Measurements from ENCODE around the gene FAM180A. TPM values are rescaled to one million over a fixed set of nuclear protein-coding genes. Genes with fewer than 3 reads are reported as not detected.

Gene FAM180A
- polyA plus RNA-seq, 1 of the 3 experiments (the other 2 are of a cell fraction) = 0.08 TPM

- H3K9me3 ChIP-seq = no peaks in the 10 kb centered on the region
- H3F3A ChIP-seq (replicated peaks; ENCODE audit: insufficient read depth) = peaks cover 29% of the 10 kb centered on the region
- no peak overlapping the region for H3K4me2 ChIP-seq
- H3K4me1 ChIP-seq (ENCODE audit: control insufficient read depth in 1 of 2, insufficient read depth in 2 of 2, low read depth in 1 of 2, low read length in 1 of 2) = peaks cover 23 to 24% of the 10 kb centered on the region in 2 experiments
- H3K9ac ChIP-seq = no peak overlapping the region
- H3K27ac ChIP-seq (ENCODE audit: low read depth in 2 of 2, low read length in 1 of 2) = no peak overlapping the region
- no peaks in the 10 kb centered on the region for H4K20me1 ChIP-seq (ENCODE audit: insufficient read depth)
- H2AFZ ChIP-seq (ENCODE audit: low read depth) = no peak overlapping the region
- H3K9me2 ChIP-seq = no peaks in the 10 kb centered on the region
- no peaks in the 10 kb centered on the region for H3K79me2 ChIP-seq (ENCODE audit: insufficient read depth)
- no peak overlapping the region for H3K4me3 ChIP-seq (ENCODE audit: low read depth in 2 of 2, low read length in 1 of 2)
- TF ChIP-seq ZBTB33 (IDR thresholded peaks at IDR 0.05; ENCODE audit: borderline replicate concordance, low read depth) = no peak
- no peak for TF ChIP-seq FOSL2 (IDR thresholded peaks at IDR 0.05; ENCODE audit: borderline replicate concordance, low read depth)
- no peak for TF ChIP-seq REST (IDR thresholded peaks at IDR 0.05; ENCODE audit: low read depth, low read length)
- no peak for TF ChIP-seq MEF2A (IDR thresholded peaks at IDR 0.05; ENCODE audit: borderline replicate concordance, low read depth)
- TF ChIP-seq SMC3 (IDR thresholded peaks at IDR 0.05; ENCODE audit: low read depth, low read length) = no peak
- no peak for TF ChIP-seq FOXM1 (IDR thresholded peaks at IDR 0.05; ENCODE audit: low read depth)
- no peak for TF ChIP-seq YY1 (IDR thresholded peaks at IDR 0.05; ENCODE audit: low read depth)
- TF ChIP-seq TAF1 (IDR thresholded peaks at IDR 0.05; ENCODE audit: borderline replicate concordance, low read depth, low read length) = no peak
- no peak for TF ChIP-seq RXRA (IDR thresholded peaks at IDR 0.05; ENCODE audit: borderline replicate concordance, low read depth)
- POLR2A ChIA-PET = no interaction called here
- no peaks in the 10 kb centered on the region for H3K36me3 ChIP-seq (replicated peaks in 1 of 2; ENCODE audit: control insufficient read depth in 1 of 2, insufficient read depth in 2 of 2, low read length in 1 of 2)
- peak; percentile 51 for DNase-seq
- CTCF ChIA-PET = interaction anchor here (0.9 to 11.2 kb wide), 4 partner anchors 10 to 45 kb away, joined by 3 to 153 read pairs (median 3); no protein-coding TSS in a partner anchor
- WGBS (ENCODE audit: low lambda C conversion rate) = 95% methylated on average over 7 of the region's 7 CpGs
- no peaks in the 10 kb centered on the region for H3K27me3 ChIP-seq (ENCODE audit: insufficient read depth)
Observed at GRCh38 chr7:135718794-135719437, 29.7 kb downstream of the FAM180A start.

- POLR2A ChIA-PET = no interaction called here
- Histone ChIP-seq H3K79me2 (ENCODE audit: insufficient read depth) (no peaks in the 10 kb centered on the region), H3K27me3 (ENCODE audit: insufficient read depth) (no peaks in the 10 kb centered on the region), H3K4me2 (no peak overlapping the region), H3K27ac (ENCODE audit: low read depth in 2 of 2, low read length in 1 of 2) (no peak overlapping the region), H3K9ac (no peak overlapping the region), H3K4me1 (ENCODE audit: control insufficient read depth in 1 of 2, insufficient read depth in 2 of 2, low read depth in 1 of 2, low read length in 1 of 2) (peaks cover 28 to 29% of the 10 kb centered on the region in 2 experiments), H3K9me2 (no peaks in the 10 kb centered on the region), H3K4me3 (ENCODE audit: low read depth in 2 of 2, low read length in 1 of 2) (no peak overlapping the region), H3K36me3 (replicated peaks in 1 of 2; ENCODE audit: control insufficient read depth in 1 of 2, insufficient read depth in 2 of 2, low read length in 1 of 2) (no peaks in the 10 kb centered on the region), H3K9me3 (no peaks in the 10 kb centered on the region), H3F3A (replicated peaks; ENCODE audit: insufficient read depth) (peaks cover 33% of the 10 kb centered on the region), H4K20me1 (ENCODE audit: insufficient read depth) (no peaks in the 10 kb centered on the region), H2AFZ (ENCODE audit: low read depth) (no peak overlapping the region)
- CTCF ChIA-PET = interaction anchor here (11.2 kb wide), 1 partner anchor 45 kb away, joined by 153 read pairs; no protein-coding TSS in a partner anchor
- TF ChIP-seq RCOR1 (IDR thresholded peaks at IDR 0.05; ENCODE audit: low read length) (no peak), TCF12 (IDR thresholded peaks at IDR 0.05) (no peak), CHD2 (IDR thresholded peaks at IDR 0.05; ENCODE audit: low read length, partially characterized antibody) (no peak), MXI1 (IDR thresholded peaks at IDR 0.05; ENCODE audit: low read depth, low read length) (no peak), USF2 (IDR thresholded peaks at IDR 0.05; ENCODE audit: borderline replicate concordance, low read depth, low read length) (no peak), SMC3 (IDR thresholded peaks at IDR 0.05; ENCODE audit: low read depth, low read length) (no peak), RFX5 (IDR thresholded peaks at IDR 0.05; ENCODE audit: low read length) (no peak), PBX3 (IDR thresholded peaks at IDR 0.05) (no peak), NRF1 (IDR thresholded peaks at IDR 0.05; ENCODE audit: low read depth, low read length) (no peak), YY1 (IDR thresholded peaks at IDR 0.05; ENCODE audit: low read depth) (no peak), FOXJ3 (CRISPR knock-in tag; IDR thresholded peaks at IDR 0.05) (no peak), TEAD4 (IDR thresholded peaks at IDR 0.05; ENCODE audit: borderline replicate concordance, insufficient read depth) (no peak)
- no peak for DNase-seq
- whole genome bisulfite sequencing (ENCODE audit: low lambda C conversion rate) = 94% methylated on average over 2 of the region's 2 CpGs
Observed at GRCh38 chr7:135718219-135718618, 30.4 kb downstream of the FAM180A start.
